Esophagus muscularis mucosa (tissue), 4 donors: Measurements from ENCODE around the gene PDCD5. TPM values are rescaled to one million over a fixed set of nuclear protein-coding genes. Genes with fewer than 3 reads are reported as not detected.
"Not testable (repeated sequence)": the region's sequence is repeated elsewhere in the genome, so short reads cannot be mapped to it uniquely, and the experiment has no call there.

ENCODE experiments used
- DNase-seq: peaks from one replicate; pipeline ENCODE4 v3.0.0-alpha.2; 2017; ENCODE audit errors: extremely low spot score
- H3K27ac ChIP-seq, 4 donors: fragments of 200-600 bp; sonication (generic); replicated peaks in 1 of 4; 1 replicate in 3 of 4; 2 replicates in 1 of 4; pipeline ENCODE4 v1.5.1; 2016 to 2019; ENCODE audit warnings: mild to moderate bottlenecking in 1 of 4
- H3K27me3 ChIP-seq, 4 donors: fragments of 200-600 bp; sonication (generic); one replicate each; pipeline versions ENCODE4 v1.5.1 to v1.6.0; 2016 to 2019
- H3K36me3 ChIP-seq, 4 donors: fragments of 200-600 bp; sonication (generic); one replicate each; pipeline ENCODE4 v1.5.1; 2016 to 2019
- H3K4me1 ChIP-seq, 4 donors: fragments of 200-600 bp; sonication (generic); one replicate each; pipeline ENCODE4 v1.5.1; 2016 to 2019
- H3K4me3 ChIP-seq, 4 donors: fragments of 200-600 bp; sonication (generic); 1 replicate in 2 of 4; 2 replicates in 2 of 4; pipeline ENCODE4 v1.5.1; 2016 to 2019; ENCODE audit warnings: mild to moderate bottlenecking in 4 of 4, moderate library complexity in 1 of 4
- H3K9me3 ChIP-seq, 4 donors: fragments of 200-600 bp; sonication (generic); 1 replicate in 3 of 4; 2 replicates in 1 of 4; pipeline ENCODE4 v1.5.1; 2016 to 2019
- EP300 ChIP-seq: sonication (generic); formaldehyde crosslinking; IDR thresholded peaks from one replicate; pipeline ENCODE4 v1.6.1; 2017; ENCODE audit warnings: antibody characterized with exemption
- POLR2A ChIP-seq: fragments of 450-650 bp; IDR thresholded peaks from one replicate; pipeline ENCODE4 v1.6.1; 2017; ENCODE audit warnings: antibody characterized with exemption, moderate library complexity, mild to moderate bottlenecking, low read depth
- POLR2AphosphoS5 ChIP-seq, 2 donors: sonication (generic); formaldehyde crosslinking; IDR thresholded peaks; one replicate each; pipeline ENCODE4 v1.6.1; 2017; ENCODE audit warnings: antibody characterized with exemption in 2 of 2
- WGBS: methylation state at CpG from one replicate; pipeline ENCODE4 v1.1.5; 2018; 5-methylcytosine and 5-hydroxymethylcytosine counted together
- intact Hi-C: fragments of 100-400 bp; cut with DNase I; formaldehyde crosslinking; loops from one replicate; pipeline ENCODE4 v1.15.1; 2023
- total RNA-seq, 4 donors: library from RNA; depleted of rRNA; stranded (reverse); fragments of >200 nt; gene quantifications; one replicate each; pipeline versions ENCODE4 v1.1.0 to v1.2.1, GENCODE V29; 2016
- TF ChIP-seq, protein P1 (sequence below), 3 experiments: fragments of 200-600 bp in 2 of 3; fragments of 450-650 bp in 1 of 3; sonication (generic) in 2 of 3; IDR thresholded peaks; one replicate each; pipeline ENCODE4 v1.5.1; 2017 to 2019; ENCODE audit warnings: antibody characterized with exemption in 3 of 3, mild to moderate bottlenecking in 2 of 3, moderate library complexity in 1 of 3

PDCD5 gene
- total RNA-seq, 4 donors from 2014 or later: 98.8 to 132 (median 112) TPM

DNA sequence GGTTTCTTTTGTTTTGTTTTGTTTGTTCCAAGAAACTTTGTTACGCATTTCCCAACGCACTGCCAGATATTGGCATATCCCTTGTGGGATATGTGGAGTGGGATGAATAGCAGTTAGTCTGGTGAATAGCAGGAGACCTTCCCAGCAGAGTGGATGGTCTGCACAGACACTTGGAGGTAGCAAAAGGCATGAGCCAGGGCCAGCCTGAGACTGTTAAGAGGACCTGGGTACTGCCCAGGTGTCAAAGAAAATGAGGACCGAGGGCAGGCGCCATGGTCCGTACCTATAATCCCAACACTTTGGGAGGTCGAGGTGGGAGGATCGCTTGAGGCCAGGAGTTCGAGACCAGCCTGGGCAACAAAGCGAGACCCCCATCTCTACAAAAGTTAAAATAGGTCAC is 13.5 kb upstream of the PDCD5 start:
- no peaks in the 10 kb centered on the region for H3K9me3 ChIP-seq
- no peaks in the 10 kb centered on the region for H3K36me3 ChIP-seq
- WGBS: 86% methylated on average over 9 of the region's 9 CpGs
- H3K27ac ChIP-seq: no peak overlapping the region
- no peak for DNase-seq
- no peak for TF ChIP-seq POLR2AphosphoS5 (IDR thresholded peaks at IDR 0.05)
- TF ChIP-seq, protein P1, sequence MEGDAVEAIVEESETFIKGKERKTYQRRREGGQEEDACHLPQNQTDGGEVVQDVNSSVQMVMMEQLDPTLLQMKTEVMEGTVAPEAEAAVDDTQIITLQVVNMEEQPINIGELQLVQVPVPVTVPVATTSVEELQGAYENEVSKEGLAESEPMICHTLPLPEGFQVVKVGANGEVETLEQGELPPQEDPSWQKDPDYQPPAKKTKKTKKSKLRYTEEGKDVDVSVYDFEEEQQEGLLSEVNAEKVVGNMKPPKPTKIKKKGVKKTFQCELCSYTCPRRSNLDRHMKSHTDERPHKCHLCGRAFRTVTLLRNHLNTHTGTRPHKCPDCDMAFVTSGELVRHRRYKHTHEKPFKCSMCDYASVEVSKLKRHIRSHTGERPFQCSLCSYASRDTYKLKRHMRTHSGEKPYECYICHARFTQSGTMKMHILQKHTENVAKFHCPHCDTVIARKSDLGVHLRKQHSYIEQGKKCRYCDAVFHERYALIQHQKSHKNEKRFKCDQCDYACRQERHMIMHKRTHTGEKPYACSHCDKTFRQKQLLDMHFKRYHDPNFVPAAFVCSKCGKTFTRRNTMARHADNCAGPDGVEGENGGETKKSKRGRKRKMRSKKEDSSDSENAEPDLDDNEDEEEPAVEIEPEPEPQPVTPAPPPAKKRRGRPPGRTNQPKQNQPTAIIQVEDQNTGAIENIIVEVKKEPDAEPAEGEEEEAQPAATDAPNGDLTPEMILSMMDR (IDR thresholded peaks at IDR 0.05): no peak
- no peak for TF ChIP-seq EP300
- TF ChIP-seq POLR2A: no peak
- H3K4me3 ChIP-seq: no peak overlapping the region
- intact Hi-C loops: no loop called here
- no peaks in the 10 kb centered on the region for H3K4me1 ChIP-seq
- H3K27me3 ChIP-seq: peaks cover 0 to 44% (median 0%) of the 10 kb centered on the region in 4 donors

DNA sequence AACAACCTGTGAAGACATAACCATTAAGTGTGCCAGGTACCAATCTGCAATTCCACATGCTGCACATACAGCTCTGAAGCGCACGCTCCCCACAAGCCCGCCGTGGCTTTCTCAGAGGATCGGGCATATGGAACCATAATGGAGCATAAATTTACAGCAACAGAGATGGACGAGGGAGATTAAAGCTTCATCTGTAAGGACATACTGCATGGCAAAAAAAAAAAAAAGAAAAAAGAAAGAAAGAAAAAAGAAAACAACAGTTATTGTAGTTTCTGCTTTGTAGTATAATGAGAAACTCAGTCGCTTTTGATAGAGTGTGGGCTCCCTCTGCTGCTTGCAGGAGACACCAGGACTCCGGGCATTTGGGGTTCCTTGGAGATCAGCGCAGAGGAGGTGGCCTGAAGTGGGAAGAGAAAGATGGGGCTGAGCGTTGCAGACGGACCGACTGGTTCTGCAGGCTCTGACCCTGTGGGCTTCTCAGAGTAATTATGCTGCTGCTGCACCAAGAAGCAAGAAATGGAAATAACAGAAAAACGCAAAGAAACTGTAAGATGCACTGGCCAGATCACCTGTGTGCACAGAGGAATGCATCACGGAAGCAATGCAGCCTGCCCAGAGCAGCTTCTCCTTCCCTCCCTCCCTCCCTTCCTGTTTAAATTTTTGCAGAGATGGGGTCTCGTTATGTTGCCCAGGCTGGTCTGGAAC is 10.8 kb upstream of the PDCD5 start:
- Histone ChIP-seq H3K27me3 (peaks cover 0 to 44% (median 0%) of the 10 kb centered on the region in 4 donors), H3K9me3 (no peaks in the 10 kb centered on the region), H3K36me3 (no peaks in the 10 kb centered on the region), H3K4me3 (no peak overlapping the region), H3K27ac (no peak overlapping the region), H3K4me1 (no peaks in the 10 kb centered on the region)
- no peak for DNase-seq
- TF ChIP-seq, protein P1 (IDR thresholded peaks at IDR 0.05): peak; percentile 37 to 56 (median 50)
- TF ChIP-seq EP300 (no peak), POLR2AphosphoS5 (IDR thresholded peaks at IDR 0.05) (no peak), POLR2A (no peak)
- 31% methylated on average over 15 of the region's 15 CpGs for WGBS
- intact Hi-C loops: loop anchor here (5.0 to 10.0 kb wide), 2 partner anchors 165 to 283 kb away; partner anchors contain the start of gene DPY19L3

DNA sequence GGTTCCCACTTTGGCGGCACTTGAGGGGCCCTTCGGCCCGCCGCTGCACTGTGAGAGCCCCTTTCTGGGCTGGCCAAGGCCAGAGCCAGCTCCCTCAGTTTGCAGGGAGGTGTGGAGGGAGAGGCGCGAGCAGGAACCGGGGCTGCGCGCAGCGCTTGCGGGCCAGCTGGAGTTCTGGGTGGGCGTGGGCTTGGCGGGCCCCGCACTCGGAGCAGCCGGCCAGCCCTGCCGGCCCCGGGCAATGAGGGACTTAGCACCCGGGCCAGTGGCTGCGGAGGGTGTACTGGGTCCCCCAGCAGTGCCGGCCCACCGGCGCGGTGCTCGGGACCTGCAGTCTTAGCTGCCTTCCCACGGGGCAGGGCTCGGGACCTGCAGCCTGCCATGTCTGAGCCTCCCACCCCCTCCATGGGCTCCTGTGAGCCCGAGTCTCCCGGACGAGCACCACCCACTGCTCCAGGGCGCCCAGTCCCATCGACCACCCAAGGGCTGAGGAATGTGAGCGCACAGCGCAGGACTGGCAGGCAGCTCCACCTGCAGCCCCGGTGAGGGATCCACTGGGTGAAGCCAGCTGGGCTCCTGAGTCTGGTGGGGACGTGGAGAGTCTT is 9.4 kb upstream of the PDCD5 start:
- intact Hi-C loops: loop anchor here (5.0 to 10.0 kb wide), 2 partner anchors 167 to 284 kb away; partner anchors contain the start of gene DPY19L3
- not testable (repeated sequence) for H3K4me3 ChIP-seq, H3K9me3 ChIP-seq, H3K36me3 ChIP-seq, H3K27ac ChIP-seq, H3K4me1 ChIP-seq, DNase-seq
- WGBS: 71% methylated on average over 4 of the region's 36 CpGs
- H3K27me3 ChIP-seq: peaks cover 0 to 42% (median 0%) of the 10 kb centered on the region in 4 donors

DNA sequence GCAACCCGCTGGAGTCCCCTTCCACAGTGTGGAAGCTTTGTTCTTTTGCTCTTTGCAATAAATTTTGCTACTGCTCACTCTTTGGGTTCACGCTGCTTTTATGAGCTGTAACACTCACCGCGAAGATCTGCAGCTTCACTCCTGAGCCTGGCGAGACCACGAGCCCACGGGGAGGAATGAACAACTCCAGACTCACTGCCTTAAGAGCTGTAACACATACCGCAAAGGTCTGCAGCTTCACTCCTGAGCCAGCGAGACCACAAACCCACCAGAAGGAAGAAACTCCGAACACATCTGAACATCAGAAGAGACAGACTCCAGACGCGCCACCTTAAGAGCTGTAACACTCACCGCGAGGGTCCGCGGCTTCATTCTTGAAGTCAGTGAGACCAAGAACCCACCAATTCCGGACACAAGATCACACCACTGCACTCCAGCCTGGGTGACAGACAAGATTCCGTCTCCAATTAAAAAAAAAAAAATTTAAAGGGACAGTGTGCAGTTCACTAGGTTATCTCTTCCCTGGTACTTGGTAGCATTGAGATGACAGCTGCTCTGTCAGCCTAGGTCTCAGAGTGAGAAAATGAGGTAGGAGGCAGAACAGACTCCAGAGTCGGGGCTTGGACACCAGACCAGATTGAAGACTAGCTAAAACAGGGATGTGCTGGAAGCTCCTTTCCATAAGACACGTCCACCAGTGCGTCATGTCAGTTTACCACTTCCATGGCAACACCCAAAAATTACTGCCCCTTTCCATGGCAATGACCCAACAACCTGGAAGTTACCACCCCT is 8.1 kb upstream of the PDCD5 start:
- not testable (repeated sequence) for H3K36me3 ChIP-seq, H3K4me1 ChIP-seq, H3K4me3 ChIP-seq, H3K27ac ChIP-seq, H3K9me3 ChIP-seq, DNase-seq
- intact Hi-C loops: loop anchor here (5.0 to 10.0 kb wide), 2 partner anchors 168 to 286 kb away; partner anchors contain the start of gene DPY19L3
- H3K27me3 ChIP-seq: peaks cover 0 to 29% (median 0%) of the 10 kb centered on the region in 4 donors
- 84% methylated on average over 21 of the region's 21 CpGs for WGBS

DNA sequence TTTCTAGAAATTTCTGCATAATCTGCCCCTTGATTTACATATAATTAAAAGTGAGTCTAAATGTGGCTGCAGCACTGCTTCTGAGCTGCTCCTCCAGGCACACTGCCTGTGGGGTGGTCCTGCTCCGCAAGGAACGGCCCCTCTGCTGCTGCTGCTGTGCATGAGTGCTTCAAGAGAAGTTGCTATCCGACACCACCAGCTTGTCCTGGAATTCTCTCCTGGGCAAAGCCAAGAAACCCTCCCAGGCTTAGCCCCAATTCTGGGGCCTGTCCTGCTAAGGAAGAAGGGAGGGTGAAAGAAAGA is 7.5 kb upstream of the PDCD5 start:
- no peaks in the 10 kb centered on the region for H3K4me1 ChIP-seq
- WGBS: 61% methylated on average over 3 of the region's 3 CpGs
- no peaks in the 10 kb centered on the region for H3K9me3 ChIP-seq
- H3K27me3 ChIP-seq: peaks cover 0 to 23% (median 0%) of the 10 kb centered on the region in 4 donors
- no peaks in the 10 kb centered on the region for H3K36me3 ChIP-seq
- intact Hi-C loops: loop anchor here (5.0 to 10.0 kb wide), 2 partner anchors 169 to 286 kb away; partner anchors contain the start of gene DPY19L3
- H3K27ac ChIP-seq: no peak overlapping the region
- no peak for TF ChIP-seq POLR2AphosphoS5 (IDR thresholded peaks at IDR 0.05)
- TF ChIP-seq, protein P1 (IDR thresholded peaks at IDR 0.05): no peak
- H3K4me3 ChIP-seq: no peak overlapping the region
- DNase-seq: no peak
